ENCODE results near the gene PFDN1. TPM values are rescaled to one million over a fixed set of nuclear protein-coding genes. Genes with fewer than 3 reads are reported as not detected.
A peak's percentile ranks its signal among the peaks of the same experiment; 100 is the strongest.

PFDN1 gene
- total and polyA plus RNA-seq, 8 donors = 28.6 to 137 (median 74.2) TPM

- peaks cover 33 to 59% (median 53%) of the 10 kb centered on the region in 4 donors for H3K4me1 ChIP-seq
- intact Hi-C loops (cut with DNase I; ENCODE audit: low total_unique reads) = loop anchor here (5.0 kb wide), 1 partner anchor 102 kb away; no protein-coding TSS in a partner anchor
- TF ChIP-seq EP300 (IDR thresholded peaks at IDR 0.05) (no peak), POLR2AphosphoS5 (IDR thresholded peaks at IDR 0.05) (peak in 2 of 3 donors; percentile 21 to 32)
- peak overlapping the region in 2 of 5 donors; percentile 2 to 91 for H3K27ac ChIP-seq
- 59 to 86% (median 65%) methylated on average over 2 of the region's 2 CpGs for WGBS, 5 donors
- peak; percentile 34 to 46 for DNase-seq
- H3K36me3 ChIP-seq = peaks cover 0 to under 1% (median 0%) of the 10 kb centered on the region in 4 donors
- no peaks in the 10 kb centered on the region for H3K9me3 ChIP-seq
- no peak overlapping the region for H3K4me3 ChIP-seq
- H3K27me3 ChIP-seq = no peaks in the 10 kb centered on the region
These were observed 46.3 kb upstream of the PFDN1 start for GRCh38 chr5:140349244-140349643.

- Histone ChIP-seq H3K36me3 (peaks cover 0 to 12% (median 0%) of the 10 kb centered on the region in 4 donors), H3K4me1 (peaks cover 40 to 59% (median 55%) of the 10 kb centered on the region in 4 donors), H3K27me3 (no peaks in the 10 kb centered on the region), H3K4me3 (no peak overlapping the region), H3K27ac (peak overlapping the region in 4 of 5 donors; percentile 55 to 91 (median 90)), H3K9me3 (no peaks in the 10 kb centered on the region)
- intact Hi-C loops (cut with DNase I; ENCODE audit: low total_unique reads) = loop anchor here (5.0 kb wide), 1 partner anchor 101 kb away; no protein-coding TSS in a partner anchor
- WGBS, 5 donors = 53 to 76% (median 55%) methylated on average over 4 of the region's 4 CpGs
- TF ChIP-seq CTCF (IDR thresholded peaks at IDR 0.05) = no peak
- no peak for TF ChIP-seq EP300 (IDR thresholded peaks at IDR 0.05)
- no peak for TF ChIP-seq POLR2A (IDR thresholded peaks at IDR 0.05)
- peak in 1 of 2 donors; percentile 54 for DNase-seq
These were observed 45.2 kb upstream of the PFDN1 start for GRCh38 chr5:140348104-140348503.

- DNase-seq = no peak
- 11 to 31% (median 26%) methylated on average over 2 of the region's 2 CpGs for WGBS, 5 donors
- Histone ChIP-seq H3K27ac (peak overlapping the region; percentile 81 to 93 (median 90)), H3K9me3 (no peaks in the 10 kb centered on the region), H3K27me3 (no peaks in the 10 kb centered on the region), H3K36me3 (peaks cover 1 to 19% (median 5%) of the 10 kb centered on the region in 4 donors), H3K4me3 (peak overlapping the region in 1 of 4 donors; percentile 91), H3K4me1 (peaks cover 46 to 66% (median 62%) of the 10 kb centered on the region in 4 donors)
- intact Hi-C loops (cut with DNase I; ENCODE audit: low total_unique reads) = loop anchor here (5.0 kb wide), 1 partner anchor 100 kb away; no protein-coding TSS in a partner anchor
- TF ChIP-seq POLR2AphosphoS5 (IDR thresholded peaks at IDR 0.05) (no peak), EP300 (IDR thresholded peaks at IDR 0.05) (no peak), POLR2A (IDR thresholded peaks at IDR 0.05) (no peak), CTCF (IDR thresholded peaks at IDR 0.05) (no peak)
These were observed 44.5 kb upstream of the PFDN1 start for GRCh38 chr5:140347360-140347759.

GRCh38 chr5:140346348-140347221, 43.7 kb upstream of the PFDN1 start, which contains the start of gene HBEGF:
TSS of gene HBEGF (minus strand) at chr5:140346603. CDS start at chr5:140346328, 275 bp downstream.
- no peaks in the 10 kb centered on the region for H3K27me3 ChIP-seq
- H3K4me3 ChIP-seq = peak within 1 kb of the TSS; percentile 74 to 91 (median 88)
- H3K9me3 ChIP-seq = no peaks in the 10 kb centered on the region
- H3K4me1 ChIP-seq = peaks cover 54 to 71% (median 67%) of the 10 kb centered on the region in 4 donors
- TF ChIP-seq POLR2AphosphoS5 (IDR thresholded peaks at IDR 0.05) = peak; percentile 91 to 97 (median 96)
- peak in 2 of 4 donors; percentile 39 to 83 for TF ChIP-seq POLR2A (IDR thresholded peaks at IDR 0.05)
- no peak for TF ChIP-seq EP300 (IDR thresholded peaks at IDR 0.05)
- peak in 5 of 7 experiments; percentile 43 to 65 (median 55) for TF ChIP-seq CTCF (IDR thresholded peaks at IDR 0.05)
- H3K27ac ChIP-seq = peak within 1 kb of the TSS; percentile 88 to 93 (median 90)
- intact Hi-C loops (cut with DNase I; ENCODE audit: low total_unique reads) = loop anchor here (5.0 kb wide), 1 partner anchor 99 kb away; no protein-coding TSS in a partner anchor
- DNase-seq = peak; percentile 93 to 94
- peaks cover 6 to 27% (median 12%) of the 10 kb centered on the region in 4 donors for H3K36me3 ChIP-seq
- 0 to 2% (median 1%) methylated on average over 17 to 72 of the region's 72 CpGs for WGBS, 5 donors
